Ramos (cell line): ENCODE results near the gene SH2D3A.
"Not testable (repeated sequence)": the region's sequence is repeated elsewhere in the genome, so short reads cannot be mapped to it uniquely, and the experiment has no call there.

Source experiments
- in situ Hi-C: fragments of 300-500 bp; cut with MboI; formaldehyde crosslinking; loops from one replicate; pipeline ENCODE4 v1.14.3; 2022; ENCODE audit warnings: low sequenced_read_pairs; ENCODE audit not compliant: unreplicated experiment

The SH2D3A gene

DNA sequence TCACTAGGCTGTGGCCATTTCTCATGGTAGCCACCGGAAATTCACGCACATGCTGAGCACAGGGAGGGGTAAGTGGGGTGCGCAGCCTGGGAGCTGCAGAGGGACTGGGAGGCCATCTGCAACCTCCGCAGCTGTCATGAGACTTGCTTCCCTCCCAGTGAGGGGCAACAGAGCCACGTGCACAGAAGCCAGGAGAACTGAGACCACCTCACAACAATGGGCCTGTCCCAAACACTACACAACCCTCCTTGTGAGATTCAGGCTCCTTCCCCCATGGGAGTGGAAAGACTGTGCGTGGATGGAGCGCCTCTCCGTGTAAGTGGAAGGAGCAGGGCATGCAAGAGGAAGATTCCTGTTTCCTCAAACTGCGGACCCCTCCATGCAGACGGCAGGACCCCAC lies 55.6 kb downstream of the SH2D3A start:
- in situ Hi-C loops: no loop called here

DNA sequence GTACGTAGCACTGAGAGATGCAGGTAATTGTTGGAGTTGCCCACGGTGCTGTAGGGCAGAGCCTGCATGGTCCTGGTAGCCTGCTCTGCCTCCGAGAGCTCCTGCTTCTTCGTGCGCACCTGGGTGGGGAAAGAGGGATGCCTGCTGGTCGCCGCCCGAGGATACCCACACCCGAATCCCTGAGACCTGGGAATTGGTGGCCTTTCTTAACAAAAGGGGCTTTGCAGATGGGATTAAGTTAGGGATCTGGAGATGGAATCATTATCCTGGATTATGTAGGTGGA lies 56.2 kb downstream of the SH2D3A start:
- in situ Hi-C loops: no loop called here

DNA sequence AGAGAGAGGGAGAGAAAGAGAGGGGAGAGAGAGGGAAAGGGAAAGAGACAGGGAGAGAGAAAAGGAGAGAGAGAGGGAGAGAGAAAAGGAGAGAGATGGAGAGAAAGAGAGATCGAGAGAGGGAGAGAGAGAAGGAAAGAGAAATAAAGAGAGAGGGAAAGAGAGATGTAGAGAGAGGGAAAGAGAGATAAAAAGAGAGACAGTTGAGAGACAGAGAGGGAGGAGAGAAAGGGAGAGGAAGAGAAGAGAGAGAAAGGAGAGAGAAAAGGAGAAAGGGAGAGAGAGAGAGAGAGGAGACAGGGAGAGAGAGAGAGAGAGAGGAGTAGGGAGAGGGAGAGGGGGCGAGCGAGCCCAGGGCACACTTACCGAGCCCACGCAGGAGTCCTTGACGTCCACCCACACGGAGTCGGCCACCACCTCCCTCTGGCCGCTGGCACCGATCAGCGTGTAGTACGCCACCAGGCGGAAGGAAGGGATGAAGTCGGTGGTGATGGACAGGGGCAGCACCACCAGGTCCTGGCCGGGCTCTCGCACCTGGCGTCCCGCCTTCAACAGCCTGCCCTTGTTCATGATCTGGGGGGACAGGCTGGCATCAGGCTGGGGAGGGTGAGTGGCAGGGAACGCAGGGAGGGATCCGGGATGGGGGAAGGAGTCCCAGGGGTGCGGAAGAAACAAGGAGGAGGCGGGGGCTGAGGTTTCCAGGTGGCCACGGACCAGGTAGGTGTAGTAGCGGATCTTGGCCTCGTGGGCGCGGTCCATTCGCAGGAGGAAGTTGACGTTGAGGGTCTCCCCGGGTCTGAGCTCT lies 56.8 kb downstream of the SH2D3A start:
- in situ Hi-C loops: no loop called here

DNA sequence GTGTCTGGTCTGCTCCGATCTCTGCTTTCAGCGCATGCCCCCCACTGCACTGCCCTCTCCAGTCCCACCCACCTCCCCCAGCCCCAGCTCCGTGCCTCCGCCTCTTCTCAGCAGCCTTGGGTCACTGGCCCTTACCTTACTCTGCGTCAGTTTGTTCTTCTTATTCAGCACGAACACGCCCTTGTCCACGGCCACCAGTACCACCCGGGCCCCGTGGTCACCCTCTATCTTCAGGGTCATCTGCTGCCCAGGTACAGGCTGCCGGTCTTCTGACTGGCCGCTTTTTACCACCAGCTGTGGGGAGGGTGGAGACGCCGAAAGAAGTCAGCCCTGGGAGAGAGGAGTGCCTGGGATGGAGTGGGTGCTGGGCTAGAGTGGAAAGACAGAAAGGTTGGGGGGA lies 57.7 kb downstream of the SH2D3A start:
- in situ Hi-C loops: no loop called here

DNA sequence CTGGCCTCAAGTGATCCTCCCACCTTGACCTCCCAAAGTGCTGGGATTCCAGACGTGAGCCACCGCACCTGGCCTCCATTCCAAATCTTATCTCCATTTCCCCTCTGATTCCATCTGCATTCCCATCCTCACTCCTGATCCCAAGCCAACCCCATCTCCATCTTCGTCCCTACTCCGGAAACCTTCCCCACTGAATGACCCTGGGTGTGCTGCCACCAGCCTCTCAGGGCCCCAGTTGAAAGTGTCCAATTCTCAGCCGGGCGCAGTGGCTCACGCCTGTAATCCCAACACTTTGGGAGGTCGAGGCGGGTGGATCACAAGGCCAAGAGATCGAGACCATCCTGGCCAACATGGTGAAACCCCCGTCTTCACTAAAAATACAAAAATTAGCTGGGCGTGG lies 58.3 kb downstream of the SH2D3A start:
- in situ Hi-C loops: not testable (repeated sequence)

DNA sequence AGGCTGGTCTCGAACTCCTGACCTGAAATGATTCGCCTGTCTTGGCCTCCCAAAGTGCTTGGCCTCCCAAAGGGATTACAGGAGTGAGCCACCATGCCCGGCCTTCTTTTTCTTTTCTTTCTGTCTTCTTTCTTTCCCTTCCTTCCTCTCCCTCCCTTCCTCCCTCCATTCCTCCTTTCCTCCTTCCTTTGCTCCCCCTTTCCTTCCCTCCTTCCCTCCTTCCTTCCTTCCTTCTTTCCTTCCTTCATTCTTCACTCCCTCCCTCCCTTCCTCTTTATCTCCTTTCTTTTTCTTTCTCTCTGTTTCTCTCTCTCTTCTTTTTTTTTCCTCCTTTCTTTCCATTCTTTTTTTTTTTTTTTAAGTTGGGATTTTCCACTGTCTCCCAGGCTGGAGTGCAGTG lies 58.9 kb downstream of the SH2D3A start:
- in situ Hi-C loops: no loop called here

DNA sequence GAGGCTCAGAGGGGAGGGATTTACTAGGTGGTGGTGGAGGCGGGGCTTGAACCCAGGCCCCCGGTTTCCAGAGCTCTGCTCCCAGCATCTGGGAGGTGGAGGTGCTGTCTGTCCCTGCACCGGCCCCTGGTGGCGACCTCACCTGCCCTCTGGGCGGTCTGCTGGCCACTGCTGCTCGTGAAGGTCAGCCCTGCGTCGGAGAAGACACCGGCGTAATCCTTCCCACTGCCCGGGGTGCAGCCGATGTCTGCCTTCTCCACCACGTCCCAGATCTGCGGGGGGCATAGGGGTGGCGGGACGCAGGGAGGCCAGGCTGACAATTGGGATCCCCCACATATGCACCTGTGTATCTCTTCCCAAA lies 59.6 kb downstream of the SH2D3A start:
- in situ Hi-C loops: no loop called here

DNA sequence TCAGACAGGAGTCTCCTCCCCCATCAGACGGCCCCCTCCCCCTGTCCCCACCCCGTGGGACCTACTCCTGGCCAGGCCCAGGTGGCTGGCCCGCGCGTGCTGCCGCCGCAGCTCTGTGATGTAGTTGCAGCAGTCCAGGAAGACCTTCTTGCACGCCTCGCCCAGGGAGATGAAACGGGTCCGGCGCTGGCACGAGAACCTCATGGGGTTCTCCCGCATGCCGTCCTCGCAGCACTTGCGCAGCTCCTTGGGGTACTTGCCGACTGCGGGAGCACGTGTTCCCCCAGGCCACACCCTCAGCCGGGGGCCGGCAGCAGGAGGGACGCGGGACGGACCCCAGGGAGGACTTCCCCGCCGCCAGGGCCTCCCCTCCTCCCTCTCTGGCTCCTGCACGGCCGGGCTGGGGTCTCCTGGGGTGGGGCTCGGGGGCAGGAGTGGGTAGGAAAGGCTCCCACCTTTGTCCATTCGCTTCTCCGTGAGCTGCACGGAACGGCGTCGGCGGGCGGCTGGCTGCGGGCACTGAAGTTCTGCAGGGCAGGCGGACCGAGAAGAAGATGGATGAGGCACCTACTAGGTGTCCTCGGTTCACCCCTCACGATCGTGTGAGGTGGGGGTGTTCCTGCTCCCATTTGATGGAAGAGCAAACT lies 60.1 kb downstream of the SH2D3A start:
- in situ Hi-C loops: no loop called here

DNA sequence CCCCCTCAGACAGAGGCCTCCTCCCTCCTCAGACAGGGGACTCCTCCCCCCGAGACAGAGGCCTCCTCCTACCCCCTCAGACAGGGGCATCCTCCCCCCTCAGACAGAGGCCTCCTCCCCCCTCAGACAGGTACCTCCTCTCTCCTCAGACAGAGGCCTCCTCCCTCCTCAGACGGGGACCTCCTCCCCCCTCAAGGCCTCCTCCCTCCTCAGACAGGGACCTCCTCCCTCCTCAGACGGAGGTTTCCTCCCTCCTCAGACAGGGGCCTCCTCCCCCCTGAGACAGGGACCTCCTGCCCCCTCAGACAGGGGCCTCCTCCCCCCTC lies 60.6 kb downstream of the SH2D3A start:
- in situ Hi-C loops: no loop called here

DNA sequence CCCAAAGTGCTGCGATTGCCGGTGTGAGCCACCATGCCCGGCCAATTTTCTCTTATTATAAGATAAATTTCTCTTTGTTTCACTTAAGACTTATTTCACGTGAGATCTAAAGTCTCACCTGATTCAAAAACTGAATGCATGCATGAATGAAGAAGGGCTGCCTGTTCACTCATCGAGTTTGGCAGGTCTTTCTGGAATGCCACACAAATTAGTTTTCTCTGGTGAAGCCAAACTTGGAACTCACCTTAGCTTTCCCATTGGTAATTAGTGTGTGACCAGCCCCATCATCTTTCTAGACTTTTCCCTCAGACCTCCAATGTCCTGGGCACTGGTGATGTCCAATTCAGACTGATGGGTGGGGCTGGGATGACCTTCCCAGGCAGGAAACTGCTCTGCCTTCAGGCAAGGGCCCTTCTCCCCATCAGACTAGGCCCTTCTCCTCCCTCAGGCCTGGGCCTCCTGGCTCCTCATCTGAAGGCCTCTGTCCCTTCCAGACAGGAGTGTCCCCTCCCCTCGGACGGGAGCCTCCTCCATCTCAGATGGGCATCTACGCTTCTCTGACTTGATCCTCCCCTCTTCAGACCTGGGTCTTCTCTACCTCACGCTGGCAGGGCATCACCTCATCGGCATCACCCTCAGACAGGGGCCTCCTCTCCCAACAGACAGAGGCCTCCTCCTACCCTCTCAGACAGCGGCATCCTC lies 61.2 kb downstream of the SH2D3A start:
- in situ Hi-C loops: no loop called here
